ENCODE measurements around the gene GALNT7. TPM values are rescaled to one million over a fixed set of nuclear protein-coding genes. Genes with fewer than 3 reads are reported as not detected.

GALNT7 gene
- polyA plus RNA-seq, 3 donors = 12.3 to 29.0 (median 19.7) TPM

GRCh38 chr4:173165706-173166105 is 2.9 kb upstream of the GALNT7 start:
- no peak overlapping the region for H3K4me3 ChIP-seq (replicated peaks in 1 of 3; ENCODE audit: low read depth in 2 of 3, low read length in 3 of 3)
- no peaks in the 10 kb centered on the region for H3K9me3 ChIP-seq (replicated peaks in 1 of 2; ENCODE audit: control insufficient read depth in 1 of 2, insufficient read depth in 1 of 2, low read length in 2 of 2)
- no peak for DNase-seq
- H3K27ac ChIP-seq (ENCODE audit: low read depth in 1 of 2, low read length in 2 of 2) = no peak overlapping the region
- peaks cover 33 to 34% of the 10 kb centered on the region in 2 donors for H3K36me3 Mint-ChIP-seq
- no peaks in the 10 kb centered on the region for H3K27me3 Mint-ChIP-seq (ENCODE audit: low read depth in 3 of 3)
- H3K4me2 ChIP-seq (replicated peaks; ENCODE audit: extremely low read depth, low read length, poor library complexity, severe bottlenecking) = no peak overlapping the region
- intact Hi-C loops (cut with micrococcal nuclease) = no loop called here
- no peak overlapping the region for H3K4me3 Mint-ChIP-seq
- H3K27me3 ChIP-seq (ENCODE audit: control insufficient read depth in 2 of 2, insufficient read depth in 2 of 2, low read length in 2 of 2) = no peaks in the 10 kb centered on the region
- no peak for TF ChIP-seq CTCF (IDR thresholded peaks at IDR 0.05)
- H2AFZ ChIP-seq (ENCODE audit: insufficient read depth, low read depth, low read length, poor library complexity, severe bottlenecking) = no peak overlapping the region
- peaks cover 25% of the 10 kb centered on the region for H3K79me2 ChIP-seq (ENCODE audit: insufficient read depth, low read length)
- peaks cover 3 to 49% of the 10 kb centered on the region in 2 donors for H3K36me3 ChIP-seq (replicated peaks in 1 of 2; ENCODE audit: control insufficient read depth in 1 of 2, insufficient read depth in 2 of 2, low read length in 2 of 2)
- H3K9ac ChIP-seq (ENCODE audit: insufficient read depth, low read length, poor library complexity, severe bottlenecking) = no peak overlapping the region
- peaks cover 0 to 3% (median 0%) of the 10 kb centered on the region in 7 donors for H3K9me3 Mint-ChIP-seq
- H3K27ac Mint-ChIP-seq = no peak overlapping the region
- H3K4me1 Mint-ChIP-seq = peaks cover 22% of the 10 kb centered on the region
- H4K20me1 ChIP-seq (ENCODE audit: insufficient read depth, low read length) = peaks cover 8% of the 10 kb centered on the region
- H3K4me1 ChIP-seq (ENCODE audit: control insufficient read depth in 1 of 2, insufficient read depth in 2 of 2, low read length in 2 of 2) = peaks cover 12 to 20% of the 10 kb centered on the region in 2 donors

GRCh38 chr4:173166491-173166890 is 2.1 kb upstream of the GALNT7 start:
- peaks cover 3 to 45% of the 10 kb centered on the region in 2 donors for H3K36me3 ChIP-seq (replicated peaks in 1 of 2; ENCODE audit: control insufficient read depth in 1 of 2, insufficient read depth in 2 of 2, low read length in 2 of 2)
- Mint-ChIP-seq H3K36me3 (peaks cover 29 to 32% of the 10 kb centered on the region in 2 donors), H3K4me1 (peaks cover 30% of the 10 kb centered on the region), H3K9me3 (peaks cover 0 to 3% (median 0%) of the 10 kb centered on the region in 7 donors), H3K4me3 (no peak overlapping the region), H3K27ac (peak overlapping the region in 1 of 7 donors; percentile 62), H3K27me3 (ENCODE audit: low read depth in 3 of 3) (no peaks in the 10 kb centered on the region)
- peaks cover 33% of the 10 kb centered on the region for H3K79me2 ChIP-seq (ENCODE audit: insufficient read depth, low read length)
- no peak for DNase-seq
- no peak overlapping the region for H3K4me3 ChIP-seq (replicated peaks in 1 of 3; ENCODE audit: low read depth in 2 of 3, low read length in 3 of 3)
- H4K20me1 ChIP-seq (ENCODE audit: insufficient read depth, low read length) = peaks cover 15% of the 10 kb centered on the region
- TF ChIP-seq CTCF (IDR thresholded peaks at IDR 0.05) = no peak
- H3K4me2 ChIP-seq (replicated peaks; ENCODE audit: extremely low read depth, low read length, poor library complexity, severe bottlenecking) = no peak overlapping the region
- peaks cover 19 to 28% of the 10 kb centered on the region in 2 donors for H3K4me1 ChIP-seq (ENCODE audit: control insufficient read depth in 1 of 2, insufficient read depth in 2 of 2, low read length in 2 of 2)
- no peaks in the 10 kb centered on the region for H3K9me3 ChIP-seq (replicated peaks in 1 of 2; ENCODE audit: control insufficient read depth in 1 of 2, insufficient read depth in 1 of 2, low read length in 2 of 2)
- 100% methylated on average over 3 of the region's 4 CpGs for WGBS (ENCODE audit: insufficient coverage)
- no peaks in the 10 kb centered on the region for H3K27me3 ChIP-seq (ENCODE audit: control insufficient read depth in 2 of 2, insufficient read depth in 2 of 2, low read length in 2 of 2)
- H3K27ac ChIP-seq (ENCODE audit: low read depth in 1 of 2, low read length in 2 of 2) = no peak overlapping the region
- no peak overlapping the region for H2AFZ ChIP-seq (ENCODE audit: insufficient read depth, low read depth, low read length, poor library complexity, severe bottlenecking)
- H3K9ac ChIP-seq (ENCODE audit: insufficient read depth, low read length, poor library complexity, severe bottlenecking) = no peak overlapping the region
- intact Hi-C loops (cut with micrococcal nuclease) = no loop called here
